RWPE2 (cell line): ENCODE measurements around the gene SIGLEC14.

Experiments used
- ATAC-seq: fragments of 200-7000 bp; cut with Tn5 transposase; 3 replicates; pipeline ENCODE4 v1.9.1; 2021; ENCODE audit warnings: low read depth
- DNase-seq: peaks from one replicate; pipeline ENCODE4 v3.0.0-alpha.2; 2020; ENCODE audit warnings: low spot score
- H3K27ac ChIP-seq: fragments of 450-650 bp; 2 replicates; pipeline ENCODE4 v1.5.1; 2017; ENCODE audit warnings: mild to moderate bottlenecking; ENCODE audit not compliant: poor library complexity, severe bottlenecking
- H3K27me3 ChIP-seq: fragments of 250-450 bp; sonication (Bioruptor Pico); 2 replicates; pipeline ENCODE4 v1.5.1; 2021; ENCODE audit warnings: mild to moderate bottlenecking, moderate library complexity; ENCODE audit not compliant: insufficient read depth, poor library complexity, severe bottlenecking
- H3K36me3 ChIP-seq: fragments of 250-450 bp; sonication (Bioruptor Pico); 2 replicates; pipeline ENCODE4 v1.5.1; 2020; ENCODE audit warnings: low read depth, mild to moderate bottlenecking, moderate library complexity
- H3K4me1 ChIP-seq: fragments of 250-450 bp; sonication (Bioruptor Pico); 2 replicates; pipeline ENCODE4 v1.5.1; 2021; ENCODE audit warnings: mild to moderate bottlenecking, moderate library complexity; ENCODE audit not compliant: insufficient read depth, poor library complexity, severe bottlenecking
- H3K4me3 ChIP-seq: fragments of 250-450 bp; sonication (Bioruptor Pico); 2 replicates; pipeline ENCODE4 v1.5.1; 2021; ENCODE audit warnings: mild to moderate bottlenecking, moderate library complexity; ENCODE audit not compliant: severe bottlenecking
- H3K9me3 ChIP-seq: fragments of 250-450 bp; sonication (Bioruptor Pico); 2 replicates; pipeline ENCODE4 v1.5.1; 2021; ENCODE audit warnings: mild to moderate bottlenecking, moderate library complexity; ENCODE audit not compliant: severe bottlenecking
- TF ChIP-seq, protein P1 (sequence below): fragments of 450-650 bp; IDR thresholded peaks from one replicate; pipeline ENCODE4 v1.5.1; 2017; ENCODE audit warnings: mild to moderate bottlenecking, moderate library complexity; ENCODE audit not compliant: poor library complexity, severe bottlenecking

Gene SIGLEC14

DNA sequence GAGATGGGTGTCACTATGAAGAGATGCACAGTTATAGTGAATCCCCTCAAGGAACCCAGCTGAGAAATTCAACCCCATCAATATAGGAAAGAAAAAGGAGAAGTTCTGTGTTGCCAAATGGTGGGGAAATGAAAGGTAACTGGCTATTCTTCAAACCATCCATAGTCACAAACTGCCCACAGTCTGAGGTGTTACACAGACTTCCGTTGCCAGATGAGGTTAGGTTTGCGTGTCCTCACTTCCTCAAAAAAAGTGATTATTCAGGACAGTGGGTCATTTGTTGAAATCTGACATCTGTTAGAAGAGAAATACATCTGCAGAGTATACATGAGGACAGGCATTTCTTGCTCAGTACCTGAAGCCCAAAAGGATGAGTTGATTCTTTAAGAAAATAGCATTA is 25.4 kb downstream of the SIGLEC14 start:
- no peak for DNase-seq
- ATAC-seq: no peak
- Histone ChIP-seq H3K36me3 (no peaks in the 10 kb centered on the region), H3K4me1 (no peaks in the 10 kb centered on the region), H3K27ac (no peak overlapping the region), H3K9me3 (no peaks in the 10 kb centered on the region), H3K4me3 (no peak overlapping the region), H3K27me3 (peaks cover under 1% of the 10 kb centered on the region)
- TF ChIP-seq, protein P1, sequence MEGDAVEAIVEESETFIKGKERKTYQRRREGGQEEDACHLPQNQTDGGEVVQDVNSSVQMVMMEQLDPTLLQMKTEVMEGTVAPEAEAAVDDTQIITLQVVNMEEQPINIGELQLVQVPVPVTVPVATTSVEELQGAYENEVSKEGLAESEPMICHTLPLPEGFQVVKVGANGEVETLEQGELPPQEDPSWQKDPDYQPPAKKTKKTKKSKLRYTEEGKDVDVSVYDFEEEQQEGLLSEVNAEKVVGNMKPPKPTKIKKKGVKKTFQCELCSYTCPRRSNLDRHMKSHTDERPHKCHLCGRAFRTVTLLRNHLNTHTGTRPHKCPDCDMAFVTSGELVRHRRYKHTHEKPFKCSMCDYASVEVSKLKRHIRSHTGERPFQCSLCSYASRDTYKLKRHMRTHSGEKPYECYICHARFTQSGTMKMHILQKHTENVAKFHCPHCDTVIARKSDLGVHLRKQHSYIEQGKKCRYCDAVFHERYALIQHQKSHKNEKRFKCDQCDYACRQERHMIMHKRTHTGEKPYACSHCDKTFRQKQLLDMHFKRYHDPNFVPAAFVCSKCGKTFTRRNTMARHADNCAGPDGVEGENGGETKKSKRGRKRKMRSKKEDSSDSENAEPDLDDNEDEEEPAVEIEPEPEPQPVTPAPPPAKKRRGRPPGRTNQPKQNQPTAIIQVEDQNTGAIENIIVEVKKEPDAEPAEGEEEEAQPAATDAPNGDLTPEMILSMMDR: no peak

DNA sequence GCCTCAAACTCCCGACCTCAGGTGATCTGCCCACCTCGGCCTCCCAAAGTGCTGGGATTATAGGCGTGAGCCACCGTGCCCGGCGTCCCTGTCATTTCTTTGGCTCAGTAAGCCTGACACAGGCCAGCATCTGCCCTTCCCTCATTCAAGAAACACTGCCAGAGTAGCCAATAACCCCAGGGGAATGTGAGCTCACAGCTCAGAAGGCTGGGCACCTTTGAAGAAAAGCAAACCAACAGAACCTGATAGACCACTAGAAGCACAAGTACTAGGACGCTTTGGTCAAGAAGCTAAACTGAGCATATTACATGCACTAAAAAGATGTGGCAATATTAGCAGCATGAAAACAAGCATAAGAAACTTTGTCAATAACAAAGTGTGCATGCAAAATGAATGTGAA is 30.6 kb downstream of the SIGLEC14 start:
- no peak for ATAC-seq
- H3K9me3 ChIP-seq: no peaks in the 10 kb centered on the region
- TF ChIP-seq, protein P1: no peak
- no peaks in the 10 kb centered on the region for H3K36me3 ChIP-seq
- no peaks in the 10 kb centered on the region for H3K27me3 ChIP-seq
- H3K27ac ChIP-seq: no peak overlapping the region
- no peak overlapping the region for H3K4me3 ChIP-seq
- H3K4me1 ChIP-seq: no peaks in the 10 kb centered on the region
- no peak for DNase-seq

DNA sequence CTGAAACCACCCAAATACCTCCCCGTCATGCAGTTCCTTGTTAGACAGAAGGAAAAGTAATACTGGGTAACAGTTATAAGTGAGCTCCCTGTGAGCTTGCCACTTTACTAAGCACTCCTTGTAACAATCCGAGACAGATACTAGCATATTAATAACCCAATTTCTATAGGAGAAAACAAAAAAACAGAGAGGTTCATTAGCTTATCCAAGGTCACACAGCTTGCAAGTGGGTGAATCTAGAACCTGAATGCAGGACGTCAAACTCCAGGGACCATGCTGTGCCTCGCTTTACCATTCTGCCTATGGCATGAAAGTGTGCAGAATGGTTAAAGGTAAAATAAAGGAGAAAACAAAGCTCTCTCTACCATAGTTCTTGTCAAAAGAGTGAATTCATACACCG is 31.8 kb downstream of the SIGLEC14 start:
- no peak for ATAC-seq
- Histone ChIP-seq H3K27me3 (peaks cover 5% of the 10 kb centered on the region), H3K36me3 (no peaks in the 10 kb centered on the region), H3K4me1 (no peaks in the 10 kb centered on the region), H3K4me3 (no peak overlapping the region), H3K27ac (no peak overlapping the region), H3K9me3 (no peaks in the 10 kb centered on the region)
- TF ChIP-seq, protein P1: no peak
- no peak for DNase-seq

DNA sequence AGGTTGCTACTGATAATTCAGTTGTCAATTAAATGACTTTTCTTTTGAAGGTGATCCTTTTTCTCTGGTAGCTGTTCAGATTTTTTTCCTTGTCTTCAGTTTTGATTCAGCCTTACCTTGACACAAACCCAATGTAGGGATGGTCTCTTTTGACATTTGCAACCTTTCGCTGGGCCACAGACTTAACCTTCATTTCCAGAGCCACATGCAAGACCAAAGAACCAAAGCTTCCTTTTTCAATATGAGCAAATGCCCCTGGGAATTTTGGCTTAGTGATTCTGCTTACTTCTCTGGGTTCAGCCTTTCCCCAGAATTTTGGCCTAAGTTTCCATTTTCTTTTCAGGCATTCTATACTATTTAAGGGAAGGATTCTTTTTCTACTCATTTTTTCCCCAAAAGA is 36.0 kb downstream of the SIGLEC14 start:
- no peaks in the 10 kb centered on the region for H3K9me3 ChIP-seq
- TF ChIP-seq, protein P1: no peak
- H3K4me3 ChIP-seq: no peak overlapping the region
- ATAC-seq: no peak
- peaks cover 5% of the 10 kb centered on the region for H3K27me3 ChIP-seq
- H3K36me3 ChIP-seq: no peaks in the 10 kb centered on the region
- H3K4me1 ChIP-seq: no peaks in the 10 kb centered on the region
- no peak for DNase-seq
- no peak overlapping the region for H3K27ac ChIP-seq

DNA sequence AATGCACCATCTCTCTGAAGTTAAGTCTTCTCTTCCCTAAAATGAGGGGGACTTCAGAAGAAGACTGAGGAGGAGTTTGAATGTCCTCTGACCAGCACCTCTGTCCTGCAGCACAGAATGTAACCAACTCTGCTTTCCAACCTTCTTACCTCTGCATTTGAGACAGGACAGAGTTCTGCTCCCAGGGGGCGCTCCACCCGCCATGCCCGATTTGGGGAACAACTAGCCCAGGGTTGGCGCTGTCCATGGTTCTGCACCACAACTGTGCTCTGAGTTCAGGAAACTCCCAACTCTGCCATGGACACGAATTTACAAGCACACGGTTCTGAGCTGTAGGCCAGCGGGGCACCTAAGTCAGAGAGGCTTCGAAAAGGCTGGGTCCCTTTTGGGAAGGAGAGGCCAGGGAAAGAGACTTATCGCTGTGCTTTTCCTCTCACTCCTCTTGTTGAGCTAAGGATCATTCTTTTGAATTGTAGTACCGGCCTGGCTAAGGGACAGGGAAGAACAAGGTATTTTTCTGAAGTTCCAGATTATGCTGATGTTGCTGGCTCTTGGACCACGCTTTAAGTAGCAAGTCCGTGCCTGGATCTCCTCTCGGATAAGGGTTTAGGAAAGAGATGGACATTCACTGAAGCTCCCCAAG is 38.6 kb downstream of the SIGLEC14 start:
- H3K36me3 ChIP-seq: no peaks in the 10 kb centered on the region

More for the DNA sequence above, 38.6 kb downstream of the SIGLEC14 start:
- Histone ChIP-seq H3K4me1 (no peaks in the 10 kb centered on the region), H3K4me3 (no peak overlapping the region), H3K27me3 (peaks cover 5% of the 10 kb centered on the region), H3K9me3 (no peaks in the 10 kb centered on the region), H3K27ac (no peak overlapping the region)
- TF ChIP-seq, protein P1: peak; percentile 74
- peak; percentile 58; the same call in 1 of the 3 replicates for ATAC-seq
- no peak for DNase-seq
